GM23338 (cell line): ENCODE results near the gene NTM. TPM values are rescaled to one million over a fixed set of nuclear protein-coding genes. Genes with fewer than 3 reads are reported as not detected.

Experiments
- CREB1 ChIP-seq: fragments of 250-450 bp; sonication (Bioruptor Pico); IDR thresholded peaks from 2 replicates; pipeline ENCODE4 v1.5.0; 2020; ENCODE audit warnings: low read depth, mild to moderate bottlenecking, moderate library complexity
- ETS1 ChIP-seq: IDR thresholded peaks from 2 replicates; pipeline ENCODE4 v1.6.1; 2016; ENCODE audit warnings: antibody characterized with exemption
- EZH2phosphoT487 ChIP-seq: fragments of 200-600 bp; sonication (generic); IDR thresholded peaks from one replicate; pipeline ENCODE4 v1.8.1; 2018; ENCODE audit warnings: antibody characterized with exemption; ENCODE audit not compliant: unreplicated experiment
- POLR2AphosphoS5 ChIP-seq: IDR thresholded peaks from 2 replicates; pipeline ENCODE4 v1.6.1; 2016; ENCODE audit warnings: antibody characterized with exemption, low read depth
- polyA plus RNA-seq: library from polyadenylated mRNA; unstranded; fragments of >200 nt; fragmentation: Nextera tagmentation; extraction: Ambion mirVana; gene quantifications from 2 replicates; pipeline ENCODE4 v1.2.1, GENCODE V29; 2016
- total RNA-seq: library from RNA; depleted of rRNA; stranded (reverse); fragments of >200 nt; shearing (Covaris generic); gene quantifications from 2 replicates; pipeline ENCODE4 v1.2.3, GENCODE V29; 2014
- TF ChIP-seq, protein P1 (sequence below): fragments of 250-450 bp; sonication (Bioruptor Pico); IDR thresholded peaks from 2 replicates; pipeline ENCODE4 v1.5.0; 2020; ENCODE audit warnings: mild to moderate bottlenecking, moderate library complexity
- TF ChIP-seq, protein P2 (sequence below): IDR thresholded peaks from one replicate; pipeline ENCODE4 v1.6.1; 2018; ENCODE audit warnings: antibody characterized with exemption; ENCODE audit not compliant: unreplicated experiment

The NTM gene
- total and polyA plus RNA-seq, 2 experiments from 2014 or later, result 10.6 to 14.6 TPM

DNA sequence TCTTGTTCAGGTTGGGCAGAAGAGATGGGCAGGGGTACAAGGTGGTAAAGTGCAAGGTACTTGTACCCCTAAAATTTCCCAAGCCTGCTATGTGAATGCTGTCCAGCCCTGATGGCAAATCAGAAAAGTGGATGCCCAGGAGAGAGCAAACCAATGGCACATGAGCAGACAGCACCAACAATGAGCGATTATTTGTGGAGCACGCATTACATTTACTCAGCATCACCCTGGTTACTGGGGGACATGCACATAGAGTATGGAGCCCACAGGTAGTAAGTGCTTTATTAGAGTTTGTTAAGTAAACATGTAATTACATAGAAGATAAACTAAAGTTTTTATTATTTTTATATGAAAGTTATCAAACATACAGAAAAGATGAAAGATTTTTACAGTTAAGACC, 165.7 kb downstream of the NTM start (continued):
- TF ChIP-seq, protein P1, sequence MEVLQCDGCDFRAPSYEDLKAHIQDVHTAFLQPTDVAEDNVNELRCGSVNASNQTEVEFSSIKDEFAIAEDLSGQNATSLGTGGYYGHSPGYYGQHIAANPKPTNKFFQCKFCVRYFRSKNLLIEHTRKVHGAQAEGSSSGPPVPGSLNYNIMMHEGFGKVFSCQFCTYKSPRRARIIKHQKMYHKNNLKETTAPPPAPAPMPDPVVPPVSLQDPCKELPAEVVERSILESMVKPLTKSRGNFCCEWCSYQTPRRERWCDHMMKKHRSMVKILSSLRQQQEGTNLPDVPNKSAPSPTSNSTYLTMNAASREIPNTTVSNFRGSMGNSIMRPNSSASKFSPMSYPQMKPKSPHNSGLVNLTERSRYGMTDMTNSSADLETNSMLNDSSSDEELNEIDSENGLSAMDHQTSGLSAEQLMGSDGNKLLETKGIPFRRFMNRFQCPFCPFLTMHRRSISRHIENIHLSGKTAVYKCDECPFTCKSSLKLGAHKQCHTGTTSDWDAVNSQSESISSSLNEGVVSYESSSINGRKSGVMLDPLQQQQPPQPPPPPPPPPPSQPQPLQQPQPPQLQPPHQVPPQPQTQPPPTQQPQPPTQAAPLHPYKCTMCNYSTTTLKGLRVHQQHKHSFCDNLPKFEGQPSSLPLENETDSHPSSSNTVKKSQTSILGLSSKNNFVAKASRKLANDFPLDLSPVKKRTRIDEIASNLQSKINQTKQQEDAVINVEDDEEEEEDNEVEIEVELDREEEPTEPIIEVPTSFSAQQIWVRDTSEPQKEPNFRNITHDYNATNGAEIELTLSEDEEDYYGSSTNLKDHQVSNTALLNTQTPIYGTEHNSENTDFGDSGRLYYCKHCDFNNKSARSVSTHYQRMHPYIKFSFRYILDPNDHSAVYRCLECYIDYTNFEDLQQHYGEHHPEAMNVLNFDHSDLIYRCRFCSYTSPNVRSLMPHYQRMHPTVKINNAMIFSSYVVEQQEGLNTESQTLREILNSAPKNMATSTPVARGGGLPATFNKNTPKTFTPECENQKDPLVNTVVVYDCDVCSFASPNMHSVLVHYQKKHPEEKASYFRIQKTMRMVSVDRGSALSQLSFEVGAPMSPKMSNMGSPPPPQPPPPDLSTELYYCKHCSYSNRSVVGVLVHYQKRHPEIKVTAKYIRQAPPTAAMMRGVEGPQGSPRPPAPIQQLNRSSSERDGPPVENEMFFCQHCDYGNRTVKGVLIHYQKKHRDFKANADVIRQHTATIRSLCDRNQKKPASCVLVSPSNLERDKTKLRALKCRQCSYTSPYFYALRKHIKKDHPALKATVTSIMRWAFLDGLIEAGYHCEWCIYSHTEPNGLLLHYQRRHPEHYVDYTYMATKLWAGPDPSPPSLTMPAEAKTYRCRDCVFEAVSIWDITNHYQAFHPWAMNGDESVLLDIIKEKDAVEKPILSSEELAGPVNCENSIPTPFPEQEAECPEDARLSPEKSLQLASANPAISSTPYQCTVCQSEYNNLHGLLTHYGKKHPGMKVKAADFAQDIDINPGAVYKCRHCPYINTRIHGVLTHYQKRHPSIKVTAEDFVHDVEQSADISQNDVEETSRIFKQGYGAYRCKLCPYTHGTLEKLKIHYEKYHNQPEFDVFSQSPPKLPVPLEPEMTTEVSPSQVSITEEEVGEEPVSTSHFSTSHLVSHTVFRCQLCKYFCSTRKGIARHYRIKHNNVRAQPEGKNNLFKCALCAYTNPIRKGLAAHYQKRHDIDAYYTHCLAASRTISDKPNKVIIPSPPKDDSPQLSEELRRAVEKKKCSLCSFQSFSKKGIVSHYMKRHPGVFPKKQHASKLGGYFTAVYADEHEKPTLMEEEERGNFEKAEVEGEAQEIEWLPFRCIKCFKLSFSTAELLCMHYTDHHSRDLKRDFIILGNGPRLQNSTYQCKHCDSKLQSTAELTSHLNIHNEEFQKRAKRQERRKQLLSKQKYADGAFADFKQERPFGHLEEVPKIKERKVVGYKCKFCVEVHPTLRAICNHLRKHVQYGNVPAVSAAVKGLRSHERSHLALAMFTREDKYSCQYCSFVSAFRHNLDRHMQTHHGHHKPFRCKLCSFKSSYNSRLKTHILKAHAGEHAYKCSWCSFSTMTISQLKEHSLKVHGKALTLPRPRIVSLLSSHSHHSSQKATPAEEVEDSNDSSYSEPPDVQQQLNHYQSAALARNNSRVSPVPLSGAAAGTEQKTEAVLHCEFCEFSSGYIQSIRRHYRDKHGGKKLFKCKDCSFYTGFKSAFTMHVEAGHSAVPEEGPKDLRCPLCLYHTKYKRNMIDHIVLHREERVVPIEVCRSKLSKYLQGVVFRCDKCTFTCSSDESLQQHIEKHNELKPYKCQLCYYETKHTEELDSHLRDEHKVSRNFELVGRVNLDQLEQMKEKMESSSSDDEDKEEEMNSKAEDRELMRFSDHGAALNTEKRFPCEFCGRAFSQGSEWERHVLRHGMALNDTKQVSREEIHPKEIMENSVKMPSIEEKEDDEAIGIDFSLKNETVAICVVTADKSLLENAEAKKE (CRISPR knock-in tag), result no peak
- TF ChIP-seq, protein P2, sequence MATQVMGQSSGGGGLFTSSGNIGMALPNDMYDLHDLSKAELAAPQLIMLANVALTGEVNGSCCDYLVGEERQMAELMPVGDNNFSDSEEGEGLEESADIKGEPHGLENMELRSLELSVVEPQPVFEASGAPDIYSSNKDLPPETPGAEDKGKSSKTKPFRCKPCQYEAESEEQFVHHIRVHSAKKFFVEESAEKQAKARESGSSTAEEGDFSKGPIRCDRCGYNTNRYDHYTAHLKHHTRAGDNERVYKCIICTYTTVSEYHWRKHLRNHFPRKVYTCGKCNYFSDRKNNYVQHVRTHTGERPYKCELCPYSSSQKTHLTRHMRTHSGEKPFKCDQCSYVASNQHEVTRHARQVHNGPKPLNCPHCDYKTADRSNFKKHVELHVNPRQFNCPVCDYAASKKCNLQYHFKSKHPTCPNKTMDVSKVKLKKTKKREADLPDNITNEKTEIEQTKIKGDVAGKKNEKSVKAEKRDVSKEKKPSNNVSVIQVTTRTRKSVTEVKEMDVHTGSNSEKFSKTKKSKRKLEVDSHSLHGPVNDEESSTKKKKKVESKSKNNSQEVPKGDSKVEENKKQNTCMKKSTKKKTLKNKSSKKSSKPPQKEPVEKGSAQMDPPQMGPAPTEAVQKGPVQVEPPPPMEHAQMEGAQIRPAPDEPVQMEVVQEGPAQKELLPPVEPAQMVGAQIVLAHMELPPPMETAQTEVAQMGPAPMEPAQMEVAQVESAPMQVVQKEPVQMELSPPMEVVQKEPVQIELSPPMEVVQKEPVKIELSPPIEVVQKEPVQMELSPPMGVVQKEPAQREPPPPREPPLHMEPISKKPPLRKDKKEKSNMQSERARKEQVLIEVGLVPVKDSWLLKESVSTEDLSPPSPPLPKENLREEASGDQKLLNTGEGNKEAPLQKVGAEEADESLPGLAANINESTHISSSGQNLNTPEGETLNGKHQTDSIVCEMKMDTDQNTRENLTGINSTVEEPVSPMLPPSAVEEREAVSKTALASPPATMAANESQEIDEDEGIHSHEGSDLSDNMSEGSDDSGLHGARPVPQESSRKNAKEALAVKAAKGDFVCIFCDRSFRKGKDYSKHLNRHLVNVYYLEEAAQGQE, result no peak
- TF ChIP-seq CREB1 (CRISPR knock-in tag), result no peak
- TF ChIP-seq EZH2phosphoT487, result no peak
- TF ChIP-seq POLR2AphosphoS5, result no peak
- TF ChIP-seq ETS1, result no peak
